Stimulated activated CD8-positive, alpha-beta memory T cell treated with anti-CD3 and anti-CD28 coated beads, Interleukin-4, amount 100 ng/mL, for 48 hours (primary cell): ENCODE measurements around the gene UPF1.
"Not testable (repeated sequence)": the region's sequence is repeated elsewhere in the genome, so short reads cannot be mapped to it uniquely, and the experiment has no call there.

Experiments
- DNase-seq: peaks from one replicate; pipeline ENCODE4 v3.0.0-alpha.2; 2020

UPF1 gene

GRCh38 chr19:18800079-18800478, 31.7 kb upstream of the UPF1 start:
- no peak for DNase-seq

- DNase-seq, result no peak
These were observed 31.1 kb upstream of the UPF1 start for GRCh38 chr19:18800636-18801035.

- no peak for DNase-seq
These were observed 29.4 kb upstream of the UPF1 start for GRCh38 chr19:18802354-18802753.

GRCh38 chr19:18803550-18804138, 28.1 kb upstream of the UPF1 start:
- no peak for DNase-seq

GRCh38 chr19:18804139-18804601, 27.6 kb upstream of the UPF1 start:
- no peak for DNase-seq

- no peak for DNase-seq
These were observed 27.1 kb upstream of the UPF1 start for GRCh38 chr19:18804643-18805042.

- DNase-seq, result no peak
These were observed 23.9 kb upstream of the UPF1 start for GRCh38 chr19:18807861-18808331.

- no peak for DNase-seq
These were observed 22.4 kb upstream of the UPF1 start for GRCh38 chr19:18809149-18809868.

GRCh38 chr19:18811638-18812037, 20.1 kb upstream of the UPF1 start:
- DNase-seq, result not testable (repeated sequence)

GRCh38 chr19:18814063-18814462, 17.7 kb upstream of the UPF1 start:
- DNase-seq, result no peak

- no peak for DNase-seq
These were observed 16.1 kb upstream of the UPF1 start for GRCh38 chr19:18815673-18816072.

GRCh38 chr19:18816645-18817044, 15.1 kb upstream of the UPF1 start:
- DNase-seq, result not testable (repeated sequence)

- DNase-seq, result no peak
These were observed 14.2 kb upstream of the UPF1 start for GRCh38 chr19:18817574-18817973.

GRCh38 chr19:18828786-18829185, 3.0 kb upstream of the UPF1 start:
- no peak for DNase-seq

GRCh38 chr19:18830488-18830887, 1.3 kb upstream of the UPF1 start:
- DNase-seq, result no peak

GRCh38 chr19:18832306-18833140, 764 bp downstream of the UPF1 start:
- peak; percentile 54 for DNase-seq

- DNase-seq, result no peak
These were observed 1.4 kb downstream of the UPF1 start for GRCh38 chr19:18833141-18833476.

GRCh38 chr19:18833849-18834643, 2.3 kb downstream of the UPF1 start:
- no peak for DNase-seq

GRCh38 chr19:18834644-18834984, 2.9 kb downstream of the UPF1 start:
- no peak for DNase-seq

- DNase-seq, result no peak
These were observed 7.9 kb downstream of the UPF1 start for GRCh38 chr19:18839465-18840287.

- no peak for DNase-seq
These were observed 8.8 kb downstream of the UPF1 start for GRCh38 chr19:18840288-18841267.
